Nephron progenitor cell (in vitro differentiated cells): ENCODE measurements around the gene NKX3-2.

Source experiments
- DNase-seq: peaks from one replicate; pipeline ENCODE4 v3.0.0; 2021
- H3K27ac Mint-ChIP-seq: 2 replicates; pipeline ENCODE4 v1.8.0; 2021; ENCODE audit warnings: mild to moderate bottlenecking, moderate library complexity, mixed read lengths
- H3K27me3 Mint-ChIP-seq: 2 replicates; pipeline ENCODE4 v1.8.0; 2021; ENCODE audit warnings: mild to moderate bottlenecking, low read depth, mixed read lengths; ENCODE audit not compliant: poor library complexity
- H3K36me3 Mint-ChIP-seq: 2 replicates; pipeline ENCODE4 v1.8.0; 2021; ENCODE audit warnings: low read depth, mixed read lengths
- H3K4me1 Mint-ChIP-seq: 2 replicates; pipeline ENCODE4 v1.8.0; 2021; ENCODE audit warnings: mixed read lengths
- H3K4me3 Mint-ChIP-seq: 2 replicates; pipeline ENCODE4 v1.8.0; 2021; ENCODE audit warnings: mild to moderate bottlenecking, moderate library complexity, mixed read lengths
- H3K9me3 Mint-ChIP-seq: 2 replicates; pipeline ENCODE4 v1.8.0; 2021; ENCODE audit warnings: mild to moderate bottlenecking, moderate library complexity, mixed read lengths
- CTCF ChIP-seq: fragments of 200-600 bp; sonication (generic); IDR thresholded peaks from 2 replicates; pipeline ENCODE4 v1.5.0; 2021; ENCODE audit warnings: antibody characterized with exemption

Gene NKX3-2

GRCh38 chr4:13523591-13524503 is 20.5 kb downstream of the NKX3-2 start:
- no peaks in the 10 kb centered on the region for H3K36me3 Mint-ChIP-seq
- H3K4me3 Mint-ChIP-seq, result no peak overlapping the region
- H3K9me3 Mint-ChIP-seq, result peaks cover 31% of the 10 kb centered on the region
- DNase-seq, result no peak
- TF ChIP-seq CTCF, result no peak
- H3K27ac Mint-ChIP-seq, result no peak overlapping the region
- peaks cover 7% of the 10 kb centered on the region for H3K4me1 Mint-ChIP-seq
- peaks cover 99% of the 10 kb centered on the region for H3K27me3 Mint-ChIP-seq

GRCh38 chr4:13523105-13523477 is 21.2 kb downstream of the NKX3-2 start:
- no peak overlapping the region for H3K27ac Mint-ChIP-seq
- H3K4me3 Mint-ChIP-seq, result no peak overlapping the region
- no peak for TF ChIP-seq CTCF
- no peaks in the 10 kb centered on the region for H3K36me3 Mint-ChIP-seq
- peaks cover 97% of the 10 kb centered on the region for H3K27me3 Mint-ChIP-seq
- peaks cover 7% of the 10 kb centered on the region for H3K4me1 Mint-ChIP-seq
- DNase-seq, result no peak
- peaks cover 31% of the 10 kb centered on the region for H3K9me3 Mint-ChIP-seq

- no peak for DNase-seq
- H3K4me1 Mint-ChIP-seq, result peaks cover 7% of the 10 kb centered on the region
- H3K36me3 Mint-ChIP-seq, result no peaks in the 10 kb centered on the region
- H3K9me3 Mint-ChIP-seq, result peaks cover 31% of the 10 kb centered on the region
- TF ChIP-seq CTCF, result no peak
- H3K27me3 Mint-ChIP-seq, result peaks cover 96% of the 10 kb centered on the region
- no peak overlapping the region for H3K4me3 Mint-ChIP-seq
- H3K27ac Mint-ChIP-seq, result no peak overlapping the region
Observed at GRCh38 chr4:13522282-13523104, 21.8 kb downstream of the NKX3-2 start.

GRCh38 chr4:13521047-13521446 is 23.3 kb downstream of the NKX3-2 start:
- Mint-ChIP-seq H3K4me1 (peaks cover 6% of the 10 kb centered on the region), H3K4me3 (no peak overlapping the region), H3K36me3 (no peaks in the 10 kb centered on the region), H3K27me3 (peaks cover 82% of the 10 kb centered on the region), H3K27ac (no peak overlapping the region), H3K9me3 (peaks cover 31% of the 10 kb centered on the region)
- DNase-seq, result no peak
- no peak for TF ChIP-seq CTCF

- Mint-ChIP-seq H3K4me1 (peaks cover 8% of the 10 kb centered on the region), H3K27ac (no peak overlapping the region), H3K36me3 (no peaks in the 10 kb centered on the region), H3K4me3 (no peak overlapping the region), H3K9me3 (no peaks in the 10 kb centered on the region), H3K27me3 (peaks cover 52% of the 10 kb centered on the region)
- TF ChIP-seq CTCF, result no peak
- DNase-seq, result no peak
Observed at GRCh38 chr4:13516315-13516860, 27.9 kb downstream of the NKX3-2 start.
